SH-SY5Y (cell line): Measurements from ENCODE around the gene NRG3.

Source experiments
- GATA2 ChIP-seq: IDR thresholded peaks from 2 replicates; pipeline ENCODE4 v1.6.1; 2011; ENCODE audit warnings: mild to moderate bottlenecking, low read depth, low read length
- GATA3 ChIP-seq: IDR thresholded peaks from 2 replicates; pipeline ENCODE4 v1.6.1; 2011; ENCODE audit warnings: low read depth, mild to moderate bottlenecking, low read length, moderate library complexity

GRCh38 chr10:82251222-82251906 is 376.4 kb downstream of the NRG3 start:
- TF ChIP-seq GATA3 (no peak), GATA2 (no peak)
